HepG2 (cell line): ENCODE measurements around the gene P2RY8. TPM values are rescaled to one million over a fixed set of nuclear protein-coding genes. Genes with fewer than 3 reads are reported as not detected.
A peak's percentile ranks its signal among the peaks of the same experiment; 100 is the strongest.
"Not testable (repeated sequence)": the region's sequence is repeated elsewhere in the genome, so short reads cannot be mapped to it uniquely, and the experiment has no call there.

Source experiments
- ATAC-seq: fragments of 200-7000 bp; cut with Tn5 transposase; 3 replicates; pipeline ENCODE4 v1.9.1; 2020; ENCODE audit warnings: mild to moderate bottlenecking, moderate library complexity
- BruUV-seq: library from RNA; stranded (reverse); fragments of 400-500 nt; replicated peaks from 2 replicates; lab custom pipeline; 2021; lab: Mats Ljungman, UMichigan
- CTCF ChIA-PET: fragments of 300-600 bp; formaldehyde crosslinking; extraction: SDS; loops from one replicate; lab custom pipeline; 2021; ENCODE audit warnings: low total read pairs, inconsistent platforms, low intra/inter-chr PET ratio; lab: Yijun Ruan, JAX
- POLR2A ChIA-PET: fragments of 350-600 bp; sonication (Branson Sonifier 250); formaldehyde crosslinking; loops from one replicate; lab custom pipeline; 2020; ENCODE audit warnings: antibody characterized with exemption, inconsistent platforms; lab: Yijun Ruan, JAX
- DNase-seq: peaks from one replicate; pipeline ENCODE4 v3.0.0-alpha.2; 2015; ENCODE audit warnings: low spot score
- FAIRE-seq: peaks from 3 replicates; lab custom pipeline; 2011; peaks lifted over from hg19 to GRCh38; lab: Jason Lieb, UNC
- H2AFZ ChIP-seq: one replicate; pipeline ENCODE4 v1.6.1; 2011; ENCODE audit warnings: low read length, inconsistent platforms
- H3K27ac ChIP-seq: fragments of 300-600 bp; 3 replicates; pipeline ENCODE4 v1.8.0; 2011; ENCODE audit warnings: mixed run types, mild to moderate bottlenecking, mixed read lengths, low read length, inconsistent platforms; ENCODE audit not compliant: insufficient read depth; ENCODE audit errors: extremely low read length
- H3K27me3 ChIP-seq, 2 experiments: fragments of 200-600 bp in 1 of 2; 2 replicates in 1 of 2; 3 replicates in 1 of 2; pipeline versions ENCODE4 v1.6.0 to v1.8.0; 2011; ENCODE audit warnings: low read length in 2 of 2, mild to moderate bottlenecking in 2 of 2, moderate library complexity in 2 of 2, inconsistent platforms in 1 of 2; ENCODE audit not compliant: insufficient read depth in 2 of 2, control insufficient read depth in 1 of 2
- H3K36me3 ChIP-seq, 2 experiments: fragments of 200-600 bp in 1 of 2; replicated peaks in 1 of 2; 2 replicates in 1 of 2; 3 replicates in 1 of 2; pipeline versions ENCODE4 v1.5.1 to v1.8.0; 2011; ENCODE audit warnings: low read length in 2 of 2, inconsistent platforms in 1 of 2; ENCODE audit not compliant: insufficient read depth in 2 of 2, control insufficient read depth in 1 of 2
- H3K4me1 ChIP-seq: 2 replicates; pipeline ENCODE4 v1.5.1; 2012; ENCODE audit warnings: low read length, inconsistent platforms; ENCODE audit not compliant: insufficient read depth
- H3K4me2 ChIP-seq: 2 replicates; pipeline ENCODE4 v1.6.0; 2011; ENCODE audit warnings: low read depth, low read length, inconsistent platforms
- H3K4me3 ChIP-seq, 3 experiments: fragments of 200-600 bp in 1 of 3; sonication (generic), shearing (Covaris generic) in 1 of 3; replicated peaks in 1 of 3; 2 replicates each; pipeline ENCODE4 v1.5.1; 2011 to 2016; ENCODE audit warnings: low read length in 3 of 3, inconsistent platforms in 2 of 3, low read depth in 2 of 3, mild to moderate bottlenecking in 2 of 3, control low read depth in 1 of 3, mixed read lengths in 1 of 3; ENCODE audit not compliant: insufficient read depth in 1 of 3
- H3K79me2 ChIP-seq: one replicate; pipeline ENCODE4 v1.6.1; 2011; ENCODE audit warnings: low read length, inconsistent platforms; ENCODE audit not compliant: insufficient read depth
- H3K9ac ChIP-seq: 2 replicates; pipeline ENCODE4 v1.6.0; 2011; ENCODE audit warnings: mild to moderate bottlenecking, low read depth, low read length, inconsistent platforms; ENCODE audit not compliant: insufficient read depth
- H3K9me3 ChIP-seq: 2 replicates; pipeline ENCODE4 v1.5.1; 2012; ENCODE audit warnings: mild to moderate bottlenecking, low read length
- H4K20me1 ChIP-seq: 2 replicates; pipeline ENCODE4 v1.6.0; 2011; ENCODE audit warnings: inconsistent platforms, mild to moderate bottlenecking, low read length, moderate library complexity; ENCODE audit not compliant: insufficient read depth
- MEIS2 ChIP-seq: sonication (generic); formaldehyde crosslinking; IDR thresholded peaks from 2 replicates; pipeline ENCODE4 v1.9.0; 2021; ENCODE audit warnings: mild to moderate bottlenecking, missing genetic modification reagents
- RFXAP ChIP-seq: sonication (generic); formaldehyde crosslinking; IDR thresholded peaks from 2 replicates; pipeline ENCODE4 v1.4.0; 2020; ENCODE audit warnings: missing genetic modification reagents, borderline replicate concordance
- ZNF460 ChIP-seq: sonication (generic); formaldehyde crosslinking; IDR thresholded peaks from 2 replicates; pipeline ENCODE4 v1.5.1; 2020; ENCODE audit warnings: missing genetic modification reagents, mild to moderate bottlenecking, borderline replicate concordance
- ZSCAN25 ChIP-seq: sonication (generic); formaldehyde crosslinking; IDR thresholded peaks from 2 replicates; pipeline ENCODE4 v1.8.0; 2022; ENCODE audit warnings: mild to moderate bottlenecking, missing genetic modification reagents
- WGBS: methylation state at CpG from one replicate; pipeline ENCODE4 v1.1.6; 2017; ENCODE audit warnings: low lambda C conversion rate; 5-methylcytosine and 5-hydroxymethylcytosine counted together
- in situ Hi-C: cut with HindIII; loops from 2 replicates; pipeline ENCODE4 v1.10.0; 2017; ENCODE audit warnings: low pct_unique_long_range_greater_than_20kb; ENCODE audit not compliant: extremely low pct_ligation_motif_present
- intact Hi-C: fragments of 100-400 bp; cut with micrococcal nuclease; formaldehyde crosslinking; loops from one replicate; pipeline ENCODE4 v1.10.0; 2022; ENCODE audit not compliant: unreplicated experiment
- polyA plus RNA-seq, 8 experiments: library from polyadenylated mRNA; depleted of rRNA in 3 of 8; stranded (reverse) in 7 of 8; unstranded in 1 of 8; fragments of >200 nt; fragmentation: Illumina TruSeq in 4 of 8; extraction: Trizol in 4 of 8; gene quantifications; 2 replicates each; pipeline versions ENCODE4 v1.2.1 to v1.2.3, GENCODE V29; 2011 to 2016; ENCODE audit warnings: low read depth in 4 of 8, missing spikeins in 1 of 8, mixed read lengths in 1 of 8; ENCODE audit not compliant: insufficient read depth in 1 of 8
- total RNA-seq, 5 experiments: library from RNA; depleted of rRNA; stranded (reverse); fragments of >200 nt; fragmentation: Illumina TruSeq; extraction: Trizol; gene quantifications; 2 replicates each; pipeline ENCODE4 v1.2.3, GENCODE V29; 2016; ENCODE audit warnings: low read depth in 1 of 5

The P2RY8 gene
- total and polyA plus RNA-seq, 2 of the 13 experiments (the other 11 are each of a cell fraction or from before 2014, with no cell fraction given) = 1.0 to 1.3 TPM

GRCh38 chrX:1539146-1539545 lies 2.2 kb upstream of the P2RY8 start:
- in situ Hi-C loops, H3K27me3 ChIP-seq, H3K4me2 ChIP-seq, POLR2A ChIA-PET, H3K9me3 ChIP-seq, H3K27ac ChIP-seq, H3K9ac ChIP-seq, BruUV-seq, H2AFZ ChIP-seq, ATAC-seq, H4K20me1 ChIP-seq, H3K79me2 ChIP-seq, DNase-seq, FAIRE-seq, H3K4me3 ChIP-seq, CTCF ChIA-PET, H3K36me3 ChIP-seq: not testable (repeated sequence)
- intact Hi-C loops = loop anchor here (10.0 kb wide), 1 partner anchor 46 kb away; no protein-coding TSS in a partner anchor
- WGBS = 81% methylated on average over 14 of the region's 14 CpGs
- H3K4me1 ChIP-seq = peaks cover 51% of the 10 kb centered on the region

GRCh38 chrX:1537716-1538090 lies 718 bp upstream of the P2RY8 start:
- Histone ChIP-seq H3K4me1 (peaks cover 51% of the 10 kb centered on the region), H3K4me3 (peak overlapping the region; percentile 62 to 81 (median 63)), H3K27ac (peak overlapping the region; percentile 75), H3K4me2 (peak overlapping the region; percentile 96), H3K9ac (peak overlapping the region; percentile 73; the same call in 1 of the 2 replicates)
- H3K27me3 ChIP-seq, FAIRE-seq, H2AFZ ChIP-seq, CTCF ChIA-PET, in situ Hi-C loops, BruUV-seq, H3K79me2 ChIP-seq, H4K20me1 ChIP-seq, DNase-seq, H3K36me3 ChIP-seq, H3K9me3 ChIP-seq, POLR2A ChIA-PET: not testable (repeated sequence)
- TF ChIP-seq MEIS2 (CRISPR knock-in tag) = 0 out of 2 replicates have a peak, but pooled peaks have one; percentile 33
- peak; percentile 92 for TF ChIP-seq ZNF460 (CRISPR knock-in tag)
- peak; percentile 21; the same call in 1 of the 2 replicates for TF ChIP-seq ZSCAN25 (CRISPR knock-in tag)
- 0 out of 2 replicates have a peak, but pooled peaks have one; percentile 6 for TF ChIP-seq RFXAP (CRISPR knock-in tag)
- peak; percentile 12 for ATAC-seq
- 20% methylated on average over 7 of the region's 7 CpGs for WGBS
- intact Hi-C loops = loop anchor here (1.0 to 10.0 kb wide), 2 partner anchors 47 to 56 kb away; no protein-coding TSS in a partner anchor
